ENCODE results near the gene ATP6V1D. TPM values are rescaled to one million over a fixed set of nuclear protein-coding genes. Genes with fewer than 3 reads are reported as not detected.

The ATP6V1D gene
- total RNA-seq, 1 donor from 2014 or later: 73.0 TPM

DNA sequence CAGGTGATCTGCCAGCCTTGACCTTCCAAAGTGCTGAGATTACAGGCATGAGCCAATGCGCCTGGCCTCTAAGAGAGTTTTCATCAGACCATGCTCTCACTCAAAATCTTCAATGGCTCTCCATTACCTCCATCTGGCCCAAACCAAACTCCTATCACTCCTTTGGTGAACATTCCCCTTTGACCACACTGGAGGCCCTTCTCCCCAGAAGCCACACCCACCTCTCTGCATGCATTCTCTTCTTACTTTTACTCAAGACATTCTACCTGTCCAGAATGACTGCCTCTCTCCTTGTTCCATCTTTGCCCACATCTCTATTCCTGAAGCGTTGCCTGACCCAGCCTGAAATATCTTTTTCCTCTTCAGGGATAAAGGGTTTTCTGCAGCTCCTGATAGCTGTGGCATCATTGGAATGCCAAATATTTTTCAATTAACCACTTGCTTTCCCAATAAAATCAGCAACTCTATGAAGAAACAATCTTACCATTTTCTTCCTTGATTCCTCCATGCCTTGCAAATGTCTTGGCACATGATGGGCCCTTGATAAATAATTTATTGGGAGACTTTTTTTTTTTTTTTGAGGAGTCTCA is 36.9 kb upstream of the ATP6V1D start:
- DNase-seq (ENCODE audit: low spot score, unreplicated experiment): no peak
- H3K27ac Mint-ChIP-seq: no peak overlapping the region

DNA sequence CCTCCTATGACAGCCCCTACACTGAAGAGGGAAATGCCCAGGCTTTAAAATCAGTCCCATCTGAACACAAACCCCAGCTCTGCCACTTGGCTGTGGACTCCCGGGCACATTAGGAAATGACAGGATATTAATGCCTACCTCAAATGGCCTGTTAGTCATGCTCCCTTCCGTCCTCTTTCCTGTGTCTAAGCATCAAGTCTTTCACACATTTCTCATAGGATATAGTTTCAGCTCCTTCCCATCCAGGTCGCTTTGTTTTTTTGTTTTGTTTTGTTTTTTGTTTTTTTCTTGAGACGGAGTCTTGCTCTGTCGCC is 36.2 kb upstream of the ATP6V1D start:
- peak overlapping the region; percentile 5 for H3K27ac Mint-ChIP-seq
- DNase-seq (ENCODE audit: low spot score, unreplicated experiment): no peak

More for the DNA sequence above, 36.9 kb upstream of the ATP6V1D start:
- Mint-ChIP-seq H3K27me3 (peaks cover 2% of the 10 kb centered on the region), H3K4me1 (ENCODE audit: low read depth) (peaks cover 13% of the 10 kb centered on the region), H3K36me3 (ENCODE audit: insufficient read depth) (no peaks in the 10 kb centered on the region), H3K4me3 (ENCODE audit: low read depth) (peak overlapping the region; percentile 2), H3K9me3 (ENCODE audit: low read depth) (no peaks in the 10 kb centered on the region)
- TF ChIP-seq, protein P1, sequence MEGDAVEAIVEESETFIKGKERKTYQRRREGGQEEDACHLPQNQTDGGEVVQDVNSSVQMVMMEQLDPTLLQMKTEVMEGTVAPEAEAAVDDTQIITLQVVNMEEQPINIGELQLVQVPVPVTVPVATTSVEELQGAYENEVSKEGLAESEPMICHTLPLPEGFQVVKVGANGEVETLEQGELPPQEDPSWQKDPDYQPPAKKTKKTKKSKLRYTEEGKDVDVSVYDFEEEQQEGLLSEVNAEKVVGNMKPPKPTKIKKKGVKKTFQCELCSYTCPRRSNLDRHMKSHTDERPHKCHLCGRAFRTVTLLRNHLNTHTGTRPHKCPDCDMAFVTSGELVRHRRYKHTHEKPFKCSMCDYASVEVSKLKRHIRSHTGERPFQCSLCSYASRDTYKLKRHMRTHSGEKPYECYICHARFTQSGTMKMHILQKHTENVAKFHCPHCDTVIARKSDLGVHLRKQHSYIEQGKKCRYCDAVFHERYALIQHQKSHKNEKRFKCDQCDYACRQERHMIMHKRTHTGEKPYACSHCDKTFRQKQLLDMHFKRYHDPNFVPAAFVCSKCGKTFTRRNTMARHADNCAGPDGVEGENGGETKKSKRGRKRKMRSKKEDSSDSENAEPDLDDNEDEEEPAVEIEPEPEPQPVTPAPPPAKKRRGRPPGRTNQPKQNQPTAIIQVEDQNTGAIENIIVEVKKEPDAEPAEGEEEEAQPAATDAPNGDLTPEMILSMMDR (IDR thresholded peaks at IDR 0.05; ENCODE audit: unreplicated experiment): no peak

DNA sequence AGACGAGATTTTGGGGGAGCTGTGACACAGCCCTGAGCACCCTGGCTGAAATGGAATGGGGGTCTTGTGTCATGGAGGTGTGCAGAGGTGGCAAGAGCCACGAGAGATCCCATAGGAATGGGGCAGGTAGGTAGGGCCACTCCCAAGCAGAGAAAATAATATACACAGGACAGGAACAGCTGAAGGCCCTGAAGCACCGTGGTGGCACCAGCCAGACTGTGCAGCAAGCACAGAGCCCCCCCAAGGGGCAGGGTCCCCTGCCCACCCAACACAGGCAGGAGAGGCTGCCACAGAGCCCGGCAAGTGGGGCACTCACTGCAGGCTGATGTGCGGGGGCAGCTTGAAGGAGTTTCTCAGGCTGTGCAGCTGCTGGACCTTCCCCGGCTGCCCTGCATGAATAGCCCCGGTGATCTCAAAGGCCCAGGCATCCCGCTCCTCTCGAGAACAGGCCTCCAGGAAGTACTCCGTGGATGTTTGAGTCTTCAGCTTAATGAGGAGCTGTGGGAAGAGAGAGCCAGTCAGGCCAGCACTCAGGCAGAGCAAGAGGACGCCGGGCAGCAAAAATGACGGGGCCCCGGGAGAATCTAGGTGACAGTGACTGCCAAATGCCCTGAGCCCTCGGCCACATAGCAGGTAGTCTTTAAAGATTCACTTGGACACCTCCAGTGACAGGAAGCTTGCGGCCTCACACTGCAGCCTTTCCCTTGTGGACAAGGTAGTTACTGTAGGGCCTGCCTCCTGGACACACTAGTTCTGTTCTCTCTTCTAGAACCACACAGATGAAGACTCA is 35.7 kb upstream of the ATP6V1D start:
- no peak overlapping the region for H3K27ac Mint-ChIP-seq
- DNase-seq (ENCODE audit: low spot score, unreplicated experiment): no peak
- H3K36me3 Mint-ChIP-seq (ENCODE audit: insufficient read depth): no peaks in the 10 kb centered on the region
- no peak overlapping the region for H3K4me3 Mint-ChIP-seq (ENCODE audit: low read depth)
- H3K9me3 Mint-ChIP-seq (ENCODE audit: low read depth): no peaks in the 10 kb centered on the region
- peaks cover 2% of the 10 kb centered on the region for H3K27me3 Mint-ChIP-seq
- peaks cover 13% of the 10 kb centered on the region for H3K4me1 Mint-ChIP-seq (ENCODE audit: low read depth)
- TF ChIP-seq, protein P1 (IDR thresholded peaks at IDR 0.05; ENCODE audit: unreplicated experiment): no peak

More for the DNA sequence above, 36.2 kb upstream of the ATP6V1D start:
- TF ChIP-seq, protein P1 (IDR thresholded peaks at IDR 0.05; ENCODE audit: unreplicated experiment): no peak
- Mint-ChIP-seq H3K36me3 (ENCODE audit: insufficient read depth) (no peaks in the 10 kb centered on the region), H3K4me1 (ENCODE audit: low read depth) (peaks cover 13% of the 10 kb centered on the region), H3K9me3 (ENCODE audit: low read depth) (no peaks in the 10 kb centered on the region), H3K4me3 (ENCODE audit: low read depth) (no peak overlapping the region), H3K27me3 (peaks cover 2% of the 10 kb centered on the region)

DNA sequence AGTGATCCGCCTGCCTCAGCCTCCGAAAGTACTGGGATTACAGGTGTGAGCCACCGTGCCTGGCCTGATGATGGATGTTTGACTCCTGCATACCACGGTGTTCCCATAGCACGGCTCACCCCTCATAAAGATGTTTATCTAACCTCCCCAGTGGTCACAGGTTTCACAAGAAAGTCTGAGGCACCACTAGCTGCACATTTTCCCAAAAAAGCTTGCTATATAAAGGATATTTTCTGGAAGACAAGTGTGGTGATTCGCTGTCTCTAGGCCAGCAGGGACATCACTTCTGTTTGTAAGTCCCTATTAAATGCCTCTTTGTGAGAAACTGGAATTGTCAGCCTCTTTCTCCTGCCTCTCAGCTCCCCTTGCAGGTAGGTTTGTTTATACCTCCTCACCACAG is 34.1 kb upstream of the ATP6V1D start:
- TF ChIP-seq, protein P1 (IDR thresholded peaks at IDR 0.05; ENCODE audit: unreplicated experiment): no peak
- Mint-ChIP-seq H3K27me3 (no peaks in the 10 kb centered on the region), H3K36me3 (ENCODE audit: insufficient read depth) (no peaks in the 10 kb centered on the region)

DNA sequence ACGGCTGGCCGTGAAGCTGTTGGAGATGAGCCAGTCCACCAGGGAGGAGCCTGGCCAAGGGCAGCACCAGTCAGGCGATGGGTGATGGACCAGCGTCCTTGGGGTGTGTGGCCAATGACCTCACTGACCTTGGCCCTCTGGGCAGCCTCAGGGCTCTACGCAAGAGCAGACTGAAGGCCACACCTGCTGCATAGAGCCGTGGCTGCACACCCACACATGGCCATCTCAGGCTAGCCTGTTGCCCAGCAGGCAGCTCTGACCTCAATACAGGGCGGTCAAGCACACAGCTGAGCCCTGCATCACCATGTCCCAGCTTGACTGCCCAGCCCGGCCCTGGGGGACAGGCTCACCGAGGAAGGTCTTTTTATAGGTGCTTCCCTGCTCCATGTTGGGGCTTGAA is 33.2 kb upstream of the ATP6V1D start:
- no peak overlapping the region for H3K27ac Mint-ChIP-seq
- no peaks in the 10 kb centered on the region for H3K36me3 Mint-ChIP-seq (ENCODE audit: insufficient read depth)
- no peak for DNase-seq (ENCODE audit: low spot score, unreplicated experiment)
- TF ChIP-seq, protein P1 (IDR thresholded peaks at IDR 0.05; ENCODE audit: unreplicated experiment): no peak
- H3K9me3 Mint-ChIP-seq (ENCODE audit: low read depth): no peaks in the 10 kb centered on the region
- H3K4me3 Mint-ChIP-seq (ENCODE audit: low read depth): no peak overlapping the region
- H3K4me1 Mint-ChIP-seq (ENCODE audit: low read depth): peaks cover 13% of the 10 kb centered on the region
- H3K27me3 Mint-ChIP-seq: no peaks in the 10 kb centered on the region

More for the DNA sequence above, 34.1 kb upstream of the ATP6V1D start:
- no peaks in the 10 kb centered on the region for H3K9me3 Mint-ChIP-seq (ENCODE audit: low read depth)
- H3K4me1 Mint-ChIP-seq (ENCODE audit: low read depth): peaks cover 13% of the 10 kb centered on the region
- no peak overlapping the region for H3K4me3 Mint-ChIP-seq (ENCODE audit: low read depth)
- no peak for DNase-seq (ENCODE audit: low spot score, unreplicated experiment)
- no peak overlapping the region for H3K27ac Mint-ChIP-seq
